Endothelial cell of umbilical vein (primary cell): Measurements from ENCODE around the gene MRFAP1. TPM values are rescaled to one million over a fixed set of nuclear protein-coding genes. Genes with fewer than 3 reads are reported as not detected.
A peak's percentile ranks its signal among the peaks of the same experiment; 100 is the strongest.

ENCODE experiments used
- BruUV-seq: library from RNA; stranded (reverse); fragments of 400-500 nt; replicated peaks from 2 replicates; lab custom pipeline; 2021; lab: Mats Ljungman, UMichigan
- CTCF ChIA-PET: fragments of 300-600, 350-600 bp; sonication (Branson Sonifier 250); formaldehyde crosslinking; loops from one replicate; lab custom pipeline; 2021; ENCODE audit warnings: antibody characterized with exemption, inconsistent platforms; lab: Charles Lee
- POLR2A ChIA-PET: fragments of 300-600, 350-600 bp; sonication (Branson Sonifier 250); formaldehyde crosslinking; loops from one replicate; lab custom pipeline; 2021; ENCODE audit warnings: antibody characterized with exemption, inconsistent platforms; lab: Charles Lee
- DNase-seq: peaks from one replicate; pipeline ENCODE4 v3.0.0-alpha.2; 2011; ENCODE audit warnings: low read depth, low spot score
- FAIRE-seq: peaks from 2 replicates; lab custom pipeline; 2011; peaks lifted over from hg19 to GRCh38; lab: Jason Lieb, UNC
- H2AFZ ChIP-seq: 2 replicates; pipeline ENCODE4 v1.6.0; 2012; ENCODE audit warnings: low read depth, low read length, control low read depth, inconsistent platforms
- H3K27ac ChIP-seq: 2 replicates; pipeline ENCODE4 v1.5.1; 2011; ENCODE audit warnings: low read depth, mild to moderate bottlenecking, control low read depth, low read length, moderate library complexity; ENCODE audit not compliant: insufficient read depth
- H3K27me3 ChIP-seq, 2 experiments: 2 replicates each; pipeline versions ENCODE4 v1.6.0 to v1.6.1; 2011; ENCODE audit warnings: low read length in 2 of 2, mixed read lengths in 1 of 2; ENCODE audit not compliant: control insufficient read depth in 2 of 2, insufficient read depth in 2 of 2
- H3K36me3 ChIP-seq, 2 experiments: 2 replicates in 1 of 2; 3 replicates in 1 of 2; pipeline ENCODE4 v1.5.1; 2011; ENCODE audit warnings: low read length in 2 of 2, mild to moderate bottlenecking in 1 of 2, moderate library complexity in 1 of 2; ENCODE audit not compliant: control insufficient read depth in 2 of 2, insufficient read depth in 2 of 2; ENCODE audit errors: extremely low read depth in 1 of 2
- H3K4me1 ChIP-seq: 3 replicates; pipeline ENCODE4 v1.5.1; 2011; ENCODE audit warnings: mild to moderate bottlenecking, low read length; ENCODE audit not compliant: control insufficient read depth, insufficient read depth; ENCODE audit errors: extremely low read depth
- H3K4me2 ChIP-seq: 2 replicates; pipeline ENCODE4 v1.6.1; 2011; ENCODE audit warnings: low read length, control low read depth, mixed read lengths; ENCODE audit not compliant: insufficient read depth
- H3K4me3 ChIP-seq, 3 experiments: fragments of 200-600 bp in 1 of 3; sonication (generic), shearing (Covaris generic) in 1 of 3; replicated peaks in 1 of 3; 2 replicates each; pipeline ENCODE4 v1.5.1; 2011 to 2016; ENCODE audit warnings: control low read depth in 3 of 3, low read length in 3 of 3, mild to moderate bottlenecking in 2 of 3, inconsistent platforms in 1 of 3, low read depth in 1 of 3, moderate library complexity in 1 of 3; ENCODE audit not compliant: insufficient read depth in 1 of 3
- H3K79me2 ChIP-seq: 2 replicates; pipeline ENCODE4 v1.6.0; 2012; ENCODE audit warnings: low read length, inconsistent platforms; ENCODE audit not compliant: control insufficient read depth, insufficient read depth
- H3K9ac ChIP-seq: replicated peaks from 2 replicates; pipeline ENCODE3; 2011; ENCODE audit warnings: low read length, control low read depth; ENCODE audit not compliant: insufficient read depth; ENCODE audit errors: extremely low read depth
- H3K9me1 ChIP-seq: replicated peaks from 3 replicates; pipeline ENCODE4 v1.6.0; 2011; ENCODE audit warnings: mild to moderate bottlenecking, low read length; ENCODE audit not compliant: control insufficient read depth, insufficient read depth; ENCODE audit errors: extremely low read depth
- H3K9me3 ChIP-seq: replicated peaks from 2 replicates; pipeline ENCODE4 v1.5.1; 2012; ENCODE audit warnings: low read length, inconsistent platforms; ENCODE audit not compliant: control insufficient read depth, insufficient read depth
- H4K20me1 ChIP-seq: replicated peaks from 2 replicates; pipeline ENCODE3; 2011; ENCODE audit warnings: mild to moderate bottlenecking, low read length; ENCODE audit not compliant: control insufficient read depth, insufficient read depth; ENCODE audit errors: extremely low read depth
- CTCF ChIP-seq, 2 donors: IDR thresholded peaks; 1 replicate in 1 of 2; 2 replicates in 1 of 2; pipeline ENCODE4 v1.5.1; 2011; ENCODE audit warnings: low read length in 2 of 2, mild to moderate bottlenecking in 2 of 2, moderate library complexity in 2 of 2, control low read depth in 1 of 2, inconsistent platforms in 1 of 2, low read depth in 1 of 2; ENCODE audit not compliant: insufficient read depth in 1 of 2; ENCODE audit errors: extremely low read depth in 1 of 2
- EZH2 ChIP-seq: IDR thresholded peaks from 2 replicates; pipeline ENCODE4 v1.6.1; 2012; ENCODE audit warnings: borderline replicate concordance, low read depth, mild to moderate bottlenecking, moderate library complexity, low read length, inconsistent platforms; ENCODE audit not compliant: severe bottlenecking
- JUN ChIP-seq: IDR thresholded peaks from 2 replicates; pipeline ENCODE4 v1.6.1; 2011; ENCODE audit warnings: borderline replicate concordance, low read depth; ENCODE audit not compliant: insufficient read length, insufficient read depth
- MYC ChIP-seq: IDR thresholded peaks from one replicate; pipeline ENCODE4 v1.6.1; 2011; ENCODE audit warnings: mild to moderate bottlenecking, low read depth, low read length
- dilution Hi-C: fragments of 300-500 bp; cut with MboI; formaldehyde crosslinking; loops from one replicate; pipeline ENCODE4 v1.15.0; 2019; ENCODE audit warnings: low sequenced_read_pairs; ENCODE audit not compliant: extremely low pct_ligation_motif_present
- intact Hi-C: fragments of 100-400 bp; cut with micrococcal nuclease; formaldehyde crosslinking; loops from one replicate; pipeline ENCODE4 v1.10.0; 2022
- polyA plus RNA-seq, 4 experiments: library from polyadenylated mRNA; depleted of rRNA in 3 of 4; stranded (reverse) in 3 of 4; unstranded in 1 of 4; fragments of >200 nt; gene quantifications; 2 replicates each; pipeline versions ENCODE4 v1.2.1 to v1.2.3, GENCODE V29; 2011 to 2012; ENCODE audit warnings: missing spikeins in 1 of 4
- total RNA-seq: library from RNA; stranded (reverse); gene quantifications from 2 replicates; pipeline ENCODE4 v1.2.3, GENCODE V29; 2021

MRFAP1 gene
- total and polyA plus RNA-seq, 2 donors (not counting 3 experiments of a cell fraction or from before 2014, with no cell fraction given), result 170 to 317 TPM

GRCh38 chr4:6676722-6677558, 36.5 kb downstream of the MRFAP1 start:
- no peaks in the 10 kb centered on the region for H3K9me3 ChIP-seq
- no peak for FAIRE-seq
- no TSS peak for BruUV-seq
- H3K79me2 ChIP-seq, result peaks cover 27% of the 10 kb centered on the region
- H3K36me3 ChIP-seq, result no peaks in the 10 kb centered on the region
- CTCF ChIA-PET, result interaction anchor here (0.9 to 1.4 kb wide), 2 partner anchors 14 kb away, joined by 3 read pairs; no protein-coding TSS in a partner anchor
- H3K9me1 ChIP-seq, result no peaks in the 10 kb centered on the region
- no peak overlapping the region for H3K4me3 ChIP-seq
- TF ChIP-seq JUN, result no peak
- no peak for TF ChIP-seq EZH2
- no peak for TF ChIP-seq CTCF (IDR thresholded peaks at IDR 0.05; ENCODE audit: extremely low read depth in 1 of 2, insufficient read depth in 1 of 2, low read depth in 1 of 2, low read length in 2 of 2)
- TF ChIP-seq MYC, result no peak
- peak overlapping the region; percentile 8 for H3K4me2 ChIP-seq
- POLR2A ChIA-PET, result interaction anchor here (0.6 kb wide), 1 partner anchor 90 kb away, joined by 3 read pairs; no protein-coding TSS in a partner anchor
- H4K20me1 ChIP-seq, result no peaks in the 10 kb centered on the region
- H3K4me1 ChIP-seq, result peaks cover 10% of the 10 kb centered on the region
- dilution Hi-C loops (no loop called here), intact Hi-C loops (no loop called here)
- no peaks in the 10 kb centered on the region for H3K27me3 ChIP-seq
- no peak for DNase-seq
- no peak overlapping the region for H3K27ac ChIP-seq
- no peak overlapping the region for H2AFZ ChIP-seq
- no peak overlapping the region for H3K9ac ChIP-seq
